Prostate gland (tissue), 2 donors: ENCODE data around the gene PALLD. TPM values are rescaled to one million over a fixed set of nuclear protein-coding genes. Genes with fewer than 3 reads are reported as not detected.

Experiments
- DNase-seq: peaks from one replicate; pipeline ENCODE4 v3.0.0-alpha.2; 2019; ENCODE audit warnings: low spot score
- H3K27ac ChIP-seq, 2 donors: fragments of 200-600 bp; sonication (generic); 2 replicates each; pipeline ENCODE4 v1.5.1; 2017 to 2019
- H3K27me3 ChIP-seq: fragments of 200-600 bp; sonication (generic); replicated peaks from 2 replicates; pipeline ENCODE4 v1.5.1; 2019; ENCODE audit not compliant: insufficient read depth
- H3K36me3 ChIP-seq, 2 donors: fragments of 200-600 bp; sonication (generic); 1 replicate in 1 of 2; 2 replicates in 1 of 2; pipeline versions ENCODE4 v1.5.1 to v1.8.1; 2017 to 2019
- H3K4me1 ChIP-seq: fragments of 200-600 bp; sonication (generic); replicated peaks from 2 replicates; pipeline ENCODE4 v1.5.1; 2019
- H3K4me3 ChIP-seq, 2 donors: fragments of 200-600 bp; sonication (generic); 2 replicates each; pipeline ENCODE4 v1.5.1; 2017 to 2019
- H3K9me3 ChIP-seq: fragments of 200-600 bp; sonication (generic); 2 replicates; pipeline ENCODE4 v1.5.1; 2017
- CTCF ChIP-seq, 4 experiments: fragments of 200-600 bp in 2 of 4; fragments of 450-650 bp in 2 of 4; sonication (generic) in 2 of 4; IDR thresholded peaks; 1 replicate in 3 of 4; 2 replicates in 1 of 4; pipeline ENCODE4 v1.5.1; 2016 to 2019; ENCODE audit warnings: antibody characterized with exemption in 4 of 4, mild to moderate bottlenecking in 2 of 4, moderate library complexity in 2 of 4
- POLR2A ChIP-seq: fragments of 450-650 bp; IDR thresholded peaks from one replicate; pipeline ENCODE4 v1.6.1; 2016; ENCODE audit warnings: antibody characterized with exemption, mild to moderate bottlenecking
- POLR2AphosphoS5 ChIP-seq: sonication (generic); formaldehyde crosslinking; IDR thresholded peaks from one replicate; pipeline ENCODE4 v1.6.1; 2017; ENCODE audit warnings: antibody characterized with exemption
- WGBS: methylation state at CpG from one replicate; pipeline ENCODE4 v1.1.5; 2018; 5-methylcytosine and 5-hydroxymethylcytosine counted together
- intact Hi-C: fragments of 100-400 bp; cut with DNase I; formaldehyde crosslinking; loops from one replicate; pipeline ENCODE4 v1.14.2; 2022
- total RNA-seq, 2 donors: library from RNA; depleted of rRNA; stranded (reverse); fragments of >200 nt; gene quantifications; one replicate each; pipeline ENCODE4 v1.1.0, GENCODE V29; 2016

PALLD gene
- total RNA-seq, 2 donors from 2014 or later, result 252 TPM

DNA sequence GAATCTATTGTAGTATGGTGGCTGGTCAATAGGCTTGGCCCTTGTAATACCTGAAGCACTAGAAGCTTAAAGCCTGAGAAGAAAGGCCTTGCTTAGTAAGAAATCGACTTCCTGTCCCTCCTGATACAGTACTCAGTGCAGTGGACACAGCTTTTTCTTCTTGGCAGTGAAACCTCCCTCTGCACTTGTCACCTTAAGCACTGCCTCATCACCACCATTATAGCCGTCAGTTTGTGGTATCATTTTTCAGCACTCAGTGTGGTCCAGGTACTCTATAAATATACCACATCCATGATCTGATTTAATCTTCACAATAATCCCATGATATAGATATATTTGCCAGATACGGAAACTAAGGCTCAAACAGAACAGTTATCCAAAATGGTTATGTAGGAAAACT lies 75.2 kb downstream of the PALLD start:
- no peak for DNase-seq
- Histone ChIP-seq H3K9me3 (no peaks in the 10 kb centered on the region), H3K27ac (no peak overlapping the region), H3K36me3 (no peaks in the 10 kb centered on the region), H3K27me3 (no peaks in the 10 kb centered on the region), H3K4me3 (no peak overlapping the region), H3K4me1 (no peaks in the 10 kb centered on the region)
- intact Hi-C loops, result no loop called here
- TF ChIP-seq CTCF (IDR thresholded peaks at IDR 0.05) (no peak), POLR2AphosphoS5 (no peak), POLR2A (no peak)
- WGBS, result 92% methylated on average over 3 of the region's 3 CpGs

GRCh38 chr4:168573870-168574269 lies 77.0 kb downstream of the PALLD start:
- H3K4me3 ChIP-seq, result no peak overlapping the region
- intact Hi-C loops, result no loop called here
- TF ChIP-seq POLR2AphosphoS5 (no peak), POLR2A (no peak), CTCF (IDR thresholded peaks at IDR 0.05) (no peak)
- no peaks in the 10 kb centered on the region for H3K9me3 ChIP-seq
- no peak overlapping the region for H3K27ac ChIP-seq
- no peak for DNase-seq
- WGBS, result 69% methylated on average over 3 of the region's 3 CpGs
- no peaks in the 10 kb centered on the region for H3K4me1 ChIP-seq
- no peaks in the 10 kb centered on the region for H3K27me3 ChIP-seq
- H3K36me3 ChIP-seq, result no peaks in the 10 kb centered on the region

GRCh38 chr4:168574581-168575295 lies 77.9 kb downstream of the PALLD start:
- no peak for DNase-seq
- Histone ChIP-seq H3K9me3 (no peaks in the 10 kb centered on the region), H3K36me3 (no peaks in the 10 kb centered on the region), H3K4me1 (no peaks in the 10 kb centered on the region), H3K4me3 (no peak overlapping the region), H3K27me3 (no peaks in the 10 kb centered on the region), H3K27ac (no peak overlapping the region)
- TF ChIP-seq CTCF (IDR thresholded peaks at IDR 0.05) (no peak), POLR2A (no peak), POLR2AphosphoS5 (no peak)
- intact Hi-C loops, result no loop called here
- 54% methylated on average over 5 of the region's 5 CpGs for WGBS

DNA sequence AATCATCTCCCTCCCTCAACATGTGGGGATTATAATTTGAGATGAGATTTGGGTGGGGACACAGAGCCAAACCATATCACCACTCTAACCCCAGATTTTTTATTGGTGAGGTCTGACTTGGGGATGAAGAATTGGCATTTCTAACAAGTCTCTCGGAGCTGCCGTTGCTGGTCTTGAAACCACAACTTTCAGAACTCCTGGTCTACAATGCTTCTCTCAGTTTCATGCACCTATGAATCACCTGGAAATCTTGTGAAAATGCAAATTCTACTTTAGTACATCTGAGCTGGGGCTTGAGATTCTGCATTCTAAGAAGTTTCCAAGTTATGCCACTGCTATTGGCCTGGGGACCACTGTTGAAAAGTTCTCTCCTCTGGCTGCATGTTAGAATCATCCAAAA lies 78.6 kb downstream of the PALLD start:
- Histone ChIP-seq H3K27ac (no peak overlapping the region), H3K4me3 (no peak overlapping the region), H3K36me3 (no peaks in the 10 kb centered on the region), H3K4me1 (no peaks in the 10 kb centered on the region), H3K9me3 (no peaks in the 10 kb centered on the region), H3K27me3 (no peaks in the 10 kb centered on the region)
- intact Hi-C loops, result no loop called here
- no peak for TF ChIP-seq POLR2A
- no peak for TF ChIP-seq CTCF (IDR thresholded peaks at IDR 0.05)
- no peak for TF ChIP-seq POLR2AphosphoS5
- WGBS, result 95% methylated on average over 2 of the region's 2 CpGs
- DNase-seq, result no peak

- H3K4me1 ChIP-seq, result no peaks in the 10 kb centered on the region
- no peak for DNase-seq
- H3K27me3 ChIP-seq, result no peaks in the 10 kb centered on the region
- TF ChIP-seq POLR2AphosphoS5, result no peak
- no peak for TF ChIP-seq POLR2A
- TF ChIP-seq CTCF (IDR thresholded peaks at IDR 0.05), result no peak
- H3K4me3 ChIP-seq, result no peak overlapping the region
- intact Hi-C loops, result no loop called here
- 79% methylated on average over 5 of the region's 5 CpGs for WGBS
- H3K27ac ChIP-seq, result no peak overlapping the region
- no peaks in the 10 kb centered on the region for H3K9me3 ChIP-seq
- H3K36me3 ChIP-seq, result no peaks in the 10 kb centered on the region
Observed at GRCh38 chr4:168577624-168578023, 80.8 kb downstream of the PALLD start.
